HG03095 (cell line): ENCODE results near the gene DNPH1.

Source experiments
- ATAC-seq: cut with Tn5 transposase; IDR thresholded peaks from one replicate; pipeline ENCODE4 v1.9.1; 2021; ENCODE audit warnings: moderate library complexity; ENCODE audit not compliant: unreplicated experiment

The DNPH1 gene

GRCh38 chr6:43219119-43219518, 10.2 kb downstream of the DNPH1 start:
- no peak for ATAC-seq

GRCh38 chr6:43217351-43217750, 11.9 kb downstream of the DNPH1 start:
- ATAC-seq, result no peak

GRCh38 chr6:43216200-43216599, 13.1 kb downstream of the DNPH1 start:
- no peak for ATAC-seq

- ATAC-seq, result no peak
Observed at GRCh38 chr6:43215066-43215465, 14.2 kb downstream of the DNPH1 start.

GRCh38 chr6:43213431-43213830, 15.8 kb downstream of the DNPH1 start:
- no peak for ATAC-seq

- no peak for ATAC-seq
Observed at GRCh38 chr6:43211955-43212354, 17.3 kb downstream of the DNPH1 start.

- ATAC-seq, result no peak
Observed at GRCh38 chr6:43207286-43207685, 22.0 kb downstream of the DNPH1 start.

- no peak for ATAC-seq
Observed at GRCh38 chr6:43205849-43206248, 23.4 kb downstream of the DNPH1 start.

- no peak for ATAC-seq
Observed at GRCh38 chr6:43204271-43205105, 24.8 kb downstream of the DNPH1 start.

- ATAC-seq, result no peak
Observed at GRCh38 chr6:43203718-43204095, 25.6 kb downstream of the DNPH1 start.

GRCh38 chr6:43203029-43203717, 26.1 kb downstream of the DNPH1 start:
- no peak for ATAC-seq

GRCh38 chr6:43202451-43202850, 26.8 kb downstream of the DNPH1 start:
- ATAC-seq, result no peak

GRCh38 chr6:43200541-43200940, 28.7 kb downstream of the DNPH1 start:
- no peak for ATAC-seq

- no peak for ATAC-seq
Observed at GRCh38 chr6:43199912-43200311, 29.4 kb downstream of the DNPH1 start.

GRCh38 chr6:43196337-43196736, 32.9 kb downstream of the DNPH1 start:
- no peak for ATAC-seq

GRCh38 chr6:43193929-43194328, 35.4 kb downstream of the DNPH1 start:
- ATAC-seq, result no peak

- ATAC-seq, result no peak
Observed at GRCh38 chr6:43192911-43193310, 36.4 kb downstream of the DNPH1 start.

- no peak for ATAC-seq
Observed at GRCh38 chr6:43189776-43190304, 39.4 kb downstream of the DNPH1 start.

- no peak for ATAC-seq
Observed at GRCh38 chr6:43188426-43188825, 40.9 kb downstream of the DNPH1 start.

- no peak for ATAC-seq
Observed at GRCh38 chr6:43187821-43188220, 41.5 kb downstream of the DNPH1 start.

GRCh38 chr6:43186706-43187105, 42.6 kb downstream of the DNPH1 start:
- ATAC-seq, result no peak

- ATAC-seq, result no peak
Observed at GRCh38 chr6:43186019-43186418, 43.3 kb downstream of the DNPH1 start.
